HL-60 (cell line): ENCODE measurements around the gene XYLT1.
A peak's percentile ranks its signal among the peaks of the same experiment; 100 is the strongest.

ENCODE experiments used
- DNase-seq, 2 experiments: peaks; one replicate each; pipeline ENCODE4 v3.0.0-alpha.2; 2010 to 2020; ENCODE audit warnings: low read depth in 1 of 2, low spot score in 1 of 2
- H3K27ac ChIP-seq: fragments of 250-450 bp; sonication (Bioruptor Pico); replicated peaks from 2 replicates; pipeline ENCODE4 v1.5.1; 2020; ENCODE audit warnings: mild to moderate bottlenecking, moderate library complexity
- H3K27me3 ChIP-seq: fragments of 250-450 bp; sonication (Bioruptor Pico); 2 replicates; pipeline ENCODE4 v1.5.1; 2021; ENCODE audit warnings: mild to moderate bottlenecking, moderate library complexity; ENCODE audit not compliant: insufficient read depth, poor library complexity, severe bottlenecking
- H3K4me3 ChIP-seq: replicated peaks from 2 replicates; pipeline ENCODE4 v1.5.1; 2011; ENCODE audit warnings: mild to moderate bottlenecking, control low read depth, low read length; ENCODE audit not compliant: insufficient read depth
- GABPA ChIP-seq: IDR thresholded peaks from 2 replicates; pipeline ENCODE4 v1.6.1; 2012; ENCODE audit warnings: low read depth
- POLR2AphosphoS5 ChIP-seq: IDR thresholded peaks from 2 replicates; pipeline ENCODE4 v1.6.1; 2012; ENCODE audit warnings: low read depth
- SPI1 ChIP-seq: IDR thresholded peaks from 2 replicates; pipeline ENCODE4 v1.6.1; 2012; ENCODE audit warnings: low read depth, mild to moderate bottlenecking, borderline replicate concordance
- TF ChIP-seq, protein P1 (sequence below): IDR thresholded peaks from one replicate; pipeline ENCODE4 v1.5.1; 2011; ENCODE audit warnings: low read length, control low read depth, inconsistent platforms; ENCODE audit not compliant: insufficient read depth
- TF ChIP-seq, protein P2 (sequence below): IDR thresholded peaks from 2 replicates; pipeline ENCODE4 v1.6.1; 2012; ENCODE audit warnings: low read depth; ENCODE audit not compliant: insufficient replicate concordance

XYLT1 gene

DNA sequence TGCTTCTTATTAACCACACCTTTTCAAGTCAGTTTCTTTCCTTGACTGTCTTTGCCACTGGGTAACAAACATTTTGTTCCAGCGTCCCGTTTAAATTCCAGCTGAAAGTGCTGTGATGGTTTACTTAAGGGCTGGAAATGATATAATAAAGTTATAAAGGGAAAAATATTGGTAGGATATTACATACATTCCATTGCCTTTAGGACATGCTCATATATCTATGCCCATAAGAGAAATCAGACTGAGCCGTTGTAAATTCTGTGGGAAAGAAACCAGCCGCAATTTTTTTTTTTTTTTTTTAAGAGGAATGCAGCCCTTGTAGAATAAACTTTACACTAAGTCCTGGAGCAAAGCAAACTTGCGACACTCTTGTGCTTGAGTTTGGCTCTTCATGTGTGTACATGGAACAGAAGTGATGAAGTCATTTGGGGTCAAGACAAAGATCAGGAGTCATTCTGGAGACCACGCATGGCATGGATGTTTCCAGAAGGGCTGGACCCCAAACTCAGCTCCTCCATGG, 210.9 kb downstream of the XYLT1 start:
- H3K27ac ChIP-seq: no peak overlapping the region
- peak in 1 of 2 experiments; percentile 28 for DNase-seq
- no peak overlapping the region for H3K4me3 ChIP-seq

DNA sequence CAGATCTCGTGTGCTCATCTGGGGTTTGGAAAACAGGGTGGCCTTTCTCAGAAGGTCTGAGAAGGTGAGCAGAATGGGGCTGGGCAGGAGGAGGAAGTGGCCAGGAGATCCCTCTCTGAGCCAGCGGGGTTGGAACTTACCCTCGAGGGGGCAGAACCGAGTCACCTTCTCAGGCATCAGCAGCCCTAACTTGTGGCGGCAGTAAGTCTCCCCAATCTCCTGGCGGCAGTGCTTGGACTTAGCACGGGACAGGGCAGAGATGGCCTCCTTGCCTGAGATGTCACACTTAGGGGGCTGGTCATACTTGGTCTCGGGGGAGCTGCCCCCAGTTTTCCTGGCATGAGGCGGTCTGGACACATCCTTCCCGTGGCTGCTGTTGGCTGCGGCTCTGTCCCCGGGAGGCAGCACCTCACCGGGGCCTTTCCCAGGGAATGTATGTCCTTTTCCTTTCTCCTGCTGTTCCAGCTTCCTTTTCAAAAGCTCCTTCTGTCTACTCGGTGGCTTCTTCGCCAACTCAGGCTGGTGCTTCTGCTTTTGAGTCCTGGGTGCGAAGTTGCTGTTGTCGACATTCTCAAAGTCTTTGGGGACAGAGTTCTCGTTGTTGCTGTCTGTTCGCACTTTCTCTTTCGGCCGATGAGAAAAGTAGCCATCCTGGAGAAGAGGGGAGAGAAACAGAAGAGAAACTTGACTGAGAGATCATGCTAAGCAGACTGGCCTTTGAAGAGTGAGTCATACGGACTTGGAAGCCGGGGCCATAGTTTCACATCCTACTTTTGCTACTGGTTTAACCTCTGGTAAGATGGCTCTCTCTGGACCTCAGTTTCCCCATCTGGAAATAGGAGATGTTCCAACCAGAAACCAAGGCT, 211.7 kb downstream of the XYLT1 start:
- TF ChIP-seq POLR2AphosphoS5: no peak
- TF ChIP-seq, protein P1, sequence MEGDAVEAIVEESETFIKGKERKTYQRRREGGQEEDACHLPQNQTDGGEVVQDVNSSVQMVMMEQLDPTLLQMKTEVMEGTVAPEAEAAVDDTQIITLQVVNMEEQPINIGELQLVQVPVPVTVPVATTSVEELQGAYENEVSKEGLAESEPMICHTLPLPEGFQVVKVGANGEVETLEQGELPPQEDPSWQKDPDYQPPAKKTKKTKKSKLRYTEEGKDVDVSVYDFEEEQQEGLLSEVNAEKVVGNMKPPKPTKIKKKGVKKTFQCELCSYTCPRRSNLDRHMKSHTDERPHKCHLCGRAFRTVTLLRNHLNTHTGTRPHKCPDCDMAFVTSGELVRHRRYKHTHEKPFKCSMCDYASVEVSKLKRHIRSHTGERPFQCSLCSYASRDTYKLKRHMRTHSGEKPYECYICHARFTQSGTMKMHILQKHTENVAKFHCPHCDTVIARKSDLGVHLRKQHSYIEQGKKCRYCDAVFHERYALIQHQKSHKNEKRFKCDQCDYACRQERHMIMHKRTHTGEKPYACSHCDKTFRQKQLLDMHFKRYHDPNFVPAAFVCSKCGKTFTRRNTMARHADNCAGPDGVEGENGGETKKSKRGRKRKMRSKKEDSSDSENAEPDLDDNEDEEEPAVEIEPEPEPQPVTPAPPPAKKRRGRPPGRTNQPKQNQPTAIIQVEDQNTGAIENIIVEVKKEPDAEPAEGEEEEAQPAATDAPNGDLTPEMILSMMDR: no peak
- no peak for TF ChIP-seq GABPA
- TF ChIP-seq, protein P2, sequence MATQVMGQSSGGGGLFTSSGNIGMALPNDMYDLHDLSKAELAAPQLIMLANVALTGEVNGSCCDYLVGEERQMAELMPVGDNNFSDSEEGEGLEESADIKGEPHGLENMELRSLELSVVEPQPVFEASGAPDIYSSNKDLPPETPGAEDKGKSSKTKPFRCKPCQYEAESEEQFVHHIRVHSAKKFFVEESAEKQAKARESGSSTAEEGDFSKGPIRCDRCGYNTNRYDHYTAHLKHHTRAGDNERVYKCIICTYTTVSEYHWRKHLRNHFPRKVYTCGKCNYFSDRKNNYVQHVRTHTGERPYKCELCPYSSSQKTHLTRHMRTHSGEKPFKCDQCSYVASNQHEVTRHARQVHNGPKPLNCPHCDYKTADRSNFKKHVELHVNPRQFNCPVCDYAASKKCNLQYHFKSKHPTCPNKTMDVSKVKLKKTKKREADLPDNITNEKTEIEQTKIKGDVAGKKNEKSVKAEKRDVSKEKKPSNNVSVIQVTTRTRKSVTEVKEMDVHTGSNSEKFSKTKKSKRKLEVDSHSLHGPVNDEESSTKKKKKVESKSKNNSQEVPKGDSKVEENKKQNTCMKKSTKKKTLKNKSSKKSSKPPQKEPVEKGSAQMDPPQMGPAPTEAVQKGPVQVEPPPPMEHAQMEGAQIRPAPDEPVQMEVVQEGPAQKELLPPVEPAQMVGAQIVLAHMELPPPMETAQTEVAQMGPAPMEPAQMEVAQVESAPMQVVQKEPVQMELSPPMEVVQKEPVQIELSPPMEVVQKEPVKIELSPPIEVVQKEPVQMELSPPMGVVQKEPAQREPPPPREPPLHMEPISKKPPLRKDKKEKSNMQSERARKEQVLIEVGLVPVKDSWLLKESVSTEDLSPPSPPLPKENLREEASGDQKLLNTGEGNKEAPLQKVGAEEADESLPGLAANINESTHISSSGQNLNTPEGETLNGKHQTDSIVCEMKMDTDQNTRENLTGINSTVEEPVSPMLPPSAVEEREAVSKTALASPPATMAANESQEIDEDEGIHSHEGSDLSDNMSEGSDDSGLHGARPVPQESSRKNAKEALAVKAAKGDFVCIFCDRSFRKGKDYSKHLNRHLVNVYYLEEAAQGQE: no peak
- TF ChIP-seq SPI1: 0 out of 2 replicates have a peak, but pooled peaks have one; percentile 17
- Histone ChIP-seq H3K4me3 (peak overlapping the region; percentile 1; the same call in 1 of the 2 replicates), H3K27ac (no peak overlapping the region), H3K27me3 (no peaks in the 10 kb centered on the region)
- DNase-seq: peak; percentile 29 to 52

More for the DNA sequence above, 210.9 kb downstream of the XYLT1 start:
- H3K27me3 ChIP-seq: no peaks in the 10 kb centered on the region
- no peak for TF ChIP-seq SPI1

DNA sequence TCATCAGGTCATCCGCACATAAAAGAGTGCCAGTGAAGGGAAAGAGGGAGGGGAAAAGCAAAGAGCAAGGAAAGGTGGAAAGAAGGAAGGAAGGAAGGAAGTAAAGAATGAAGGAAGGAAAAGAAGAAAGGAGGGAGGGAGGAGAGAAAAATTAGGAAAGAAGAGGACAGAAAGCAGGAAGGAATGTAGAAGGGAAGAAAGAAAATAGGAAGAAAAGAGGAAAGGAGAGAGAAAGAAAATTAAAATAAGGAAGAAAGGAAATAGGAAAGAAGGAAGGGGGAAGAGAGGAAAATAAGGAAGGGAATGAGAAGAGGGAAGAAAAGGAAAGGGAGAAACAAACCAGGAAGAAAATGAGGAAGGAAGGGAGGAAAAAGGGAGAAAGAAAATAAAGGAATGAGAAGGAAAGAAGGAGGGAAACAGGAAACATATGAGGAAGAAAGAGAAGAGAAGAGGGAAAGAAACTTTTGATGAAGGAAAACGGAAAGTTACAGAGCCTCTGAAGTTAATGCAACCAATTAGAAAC, 212.6 kb downstream of the XYLT1 start:
- no peak overlapping the region for H3K27ac ChIP-seq
- H3K27me3 ChIP-seq: no peaks in the 10 kb centered on the region
- H3K4me3 ChIP-seq: no peak overlapping the region
- DNase-seq: no peak
- TF ChIP-seq SPI1 (no peak), GABPA (no peak), POLR2AphosphoS5 (no peak)
- TF ChIP-seq, protein P2: no peak
- TF ChIP-seq, protein P1: no peak

DNA sequence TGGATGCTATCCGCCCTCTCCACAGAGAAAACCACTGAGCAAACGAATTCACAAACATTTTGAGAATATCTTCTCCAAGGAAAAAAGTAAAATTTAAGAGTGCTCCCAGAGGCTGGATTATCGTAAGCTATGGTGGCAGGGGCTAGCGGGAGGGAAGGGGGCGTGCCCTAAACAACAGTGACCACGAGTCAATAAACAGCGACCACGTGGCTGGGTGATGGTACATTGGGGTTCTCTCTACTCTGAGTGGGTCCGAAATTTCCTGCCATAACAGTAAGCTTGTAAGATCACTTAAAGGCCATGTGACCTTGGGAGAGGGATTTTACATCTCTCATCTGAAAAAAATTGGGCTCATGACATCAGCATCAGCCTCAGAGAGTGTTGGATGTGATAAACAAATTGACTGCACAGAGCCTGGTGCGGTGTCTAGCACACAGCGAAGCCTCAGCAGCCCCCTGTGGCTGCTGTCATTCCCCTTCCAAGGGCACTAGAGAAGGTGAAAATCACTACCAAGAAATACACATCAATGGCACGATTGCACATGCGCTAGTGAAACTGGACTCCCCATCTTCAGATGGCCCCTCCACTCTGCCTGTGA, 213.2 kb downstream of the XYLT1 start:
- H3K27ac ChIP-seq: no peak overlapping the region
- no peak for TF ChIP-seq POLR2AphosphoS5
- no peak for TF ChIP-seq SPI1
- TF ChIP-seq, protein P2: no peak
- TF ChIP-seq, protein P1: no peak
- TF ChIP-seq GABPA: no peak
- no peak overlapping the region for H3K4me3 ChIP-seq
- DNase-seq: no peak
- H3K27me3 ChIP-seq: no peaks in the 10 kb centered on the region
